Hepatocyte (in vitro differentiated cells): Measurements from ENCODE around the gene KCTD15. TPM values are rescaled to one million over a fixed set of nuclear protein-coding genes. Genes with fewer than 3 reads are reported as not detected.

Experiments
- DNase-seq: peaks from one replicate; pipeline ENCODE4 v3.0.0-alpha.2; 2016; ENCODE audit warnings: low spot score
- H2AFZ ChIP-seq: fragments of 200-600 bp; sonication (generic); 2 replicates; pipeline ENCODE4 v1.6.0; 2016; ENCODE audit warnings: antibody characterized with exemption, mild to moderate bottlenecking
- H3K27ac ChIP-seq: fragments of 200-600 bp; sonication (generic); 2 replicates; pipeline ENCODE4 v1.5.1; 2016; ENCODE audit warnings: mild to moderate bottlenecking
- H3K27me3 ChIP-seq: fragments of 200-600 bp; sonication (generic); 2 replicates; pipeline ENCODE4 v1.6.1; 2016
- H3K36me3 ChIP-seq: fragments of 200-600 bp; sonication (generic); replicated peaks from 2 replicates; pipeline ENCODE4 v1.5.1; 2016; ENCODE audit warnings: low read depth; ENCODE audit not compliant: insufficient read depth
- H3K4me1 ChIP-seq: fragments of 200-600 bp; sonication (generic); 2 replicates; pipeline ENCODE4 v1.5.1; 2016; ENCODE audit warnings: mild to moderate bottlenecking, moderate library complexity; ENCODE audit not compliant: insufficient read depth
- H3K4me2 ChIP-seq: fragments of 200-600 bp; sonication (generic); 2 replicates; pipeline ENCODE4 v1.6.0; 2016
- H3K4me3 ChIP-seq: fragments of 200-600 bp; sonication (generic); 2 replicates; pipeline ENCODE4 v1.5.1; 2016; ENCODE audit warnings: mild to moderate bottlenecking
- H3K79me2 ChIP-seq: fragments of 200-600 bp; sonication (generic); 2 replicates; pipeline ENCODE4 v1.6.0; 2017; ENCODE audit warnings: mild to moderate bottlenecking
- H3K9me2 ChIP-seq: fragments of 200-600 bp; sonication (generic); replicated peaks from 2 replicates; pipeline ENCODE4 v1.6.0; 2017; ENCODE audit warnings: mild to moderate bottlenecking; ENCODE audit not compliant: insufficient read depth
- H3K9me3 ChIP-seq: fragments of 200-600 bp; sonication (generic); 2 replicates; pipeline ENCODE4 v1.5.1; 2016; ENCODE audit warnings: low read depth, mild to moderate bottlenecking
- H4K20me1 ChIP-seq: fragments of 200-600 bp; sonication (generic); 2 replicates; pipeline ENCODE4 v1.6.0; 2016; ENCODE audit warnings: mild to moderate bottlenecking; ENCODE audit not compliant: insufficient read depth, poor library complexity, severe bottlenecking
- CTCF ChIP-seq: fragments of 200-600 bp; sonication (generic); IDR thresholded peaks from 2 replicates; pipeline ENCODE4 v1.5.1; 2016; ENCODE audit warnings: antibody characterized with exemption, mild to moderate bottlenecking; ENCODE audit not compliant: poor library complexity
- EZH2 ChIP-seq: fragments of 200-600 bp; sonication (generic); IDR thresholded peaks from 2 replicates; pipeline ENCODE4 v1.6.1; 2016; ENCODE audit warnings: antibody characterized with exemption, mild to moderate bottlenecking, borderline replicate concordance
- EZH2phosphoT487 ChIP-seq: fragments of 200-600 bp; sonication (generic); IDR thresholded peaks from one replicate; pipeline ENCODE4 v1.6.1; 2018; ENCODE audit warnings: antibody characterized with exemption, mild to moderate bottlenecking, low read depth, moderate library complexity; ENCODE audit not compliant: unreplicated experiment, severe bottlenecking
- WGBS: methylation state at CpG from one replicate; pipeline ENCODE4 v1.1.6; 2016; ENCODE audit warnings: low lambda C conversion rate; ENCODE audit errors: missing lambda C conversion rate; 5-methylcytosine and 5-hydroxymethylcytosine counted together
- polyA plus RNA-seq: library from polyadenylated mRNA; unstranded; fragments of >200 nt; fragmentation: Nextera tagmentation; extraction: Ambion mirVana; gene quantifications from 2 replicates; pipeline ENCODE4 v1.2.1, GENCODE V29; 2016
- total RNA-seq: library from RNA; depleted of rRNA; stranded (reverse); fragments of >200 nt; gene quantifications from 2 replicates; pipeline ENCODE4 v1.2.3, GENCODE V29; 2014

The KCTD15 gene
- total and polyA plus RNA-seq, 2 experiments from 2014 or later, result 10.1 to 55.8 TPM

DNA sequence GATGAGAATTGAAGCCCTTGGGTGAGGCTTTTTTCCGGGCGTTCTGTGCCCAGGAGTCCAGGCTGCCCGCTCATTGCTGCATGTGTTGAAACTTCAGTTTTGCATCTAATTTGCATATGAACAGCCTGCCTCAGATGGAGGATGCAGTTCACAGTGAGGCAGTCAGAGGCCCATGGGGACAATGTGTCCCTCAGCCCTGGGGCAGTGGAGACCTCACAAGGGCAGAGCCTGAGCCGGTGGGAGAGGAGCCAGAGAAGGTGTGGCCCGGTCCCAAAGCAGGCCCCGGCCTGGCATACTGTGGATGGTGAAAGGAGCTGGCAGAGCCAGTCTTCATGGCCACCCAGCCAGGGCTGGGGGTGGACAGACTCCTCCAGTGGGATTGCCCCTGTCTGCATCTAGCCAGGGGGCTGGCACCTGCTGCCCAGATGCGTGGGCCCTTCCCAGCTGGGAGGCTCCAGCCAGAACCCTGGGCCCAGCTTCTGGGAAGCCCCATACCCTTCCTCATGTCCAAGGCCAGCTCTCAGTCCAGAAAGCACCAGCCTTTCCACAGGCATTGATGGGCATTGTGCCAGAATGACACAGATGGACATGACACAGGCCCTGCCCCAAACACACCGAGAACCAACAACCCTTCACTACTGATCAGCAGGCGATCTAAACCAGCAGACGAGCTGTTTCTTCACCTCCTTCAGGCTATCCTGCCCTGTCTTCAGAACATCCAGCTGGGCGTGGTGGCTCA is 32.9 kb upstream of the KCTD15 start:
- no peak for TF ChIP-seq EZH2phosphoT487
- TF ChIP-seq EZH2, result no peak
- no peak for TF ChIP-seq CTCF
- Histone ChIP-seq H2AFZ (no peak overlapping the region), H3K9me2 (no peaks in the 10 kb centered on the region), H3K36me3 (no peaks in the 10 kb centered on the region), H3K4me2 (no peak overlapping the region), H4K20me1 (no peaks in the 10 kb centered on the region), H3K27me3 (peaks cover under 1% of the 10 kb centered on the region), H3K79me2 (no peaks in the 10 kb centered on the region), H3K9me3 (no peaks in the 10 kb centered on the region), H3K27ac (no peak overlapping the region), H3K4me3 (no peak overlapping the region), H3K4me1 (no peaks in the 10 kb centered on the region)
- DNase-seq, result no peak
- WGBS, result 83% methylated on average over 11 of the region's 11 CpGs

- no peak overlapping the region for H2AFZ ChIP-seq
- DNase-seq, result no peak
- TF ChIP-seq CTCF (no peak), EZH2 (no peak), EZH2phosphoT487 (no peak)
- peaks cover 6% of the 10 kb centered on the region for H3K27me3 ChIP-seq
- H3K79me2 ChIP-seq, result no peaks in the 10 kb centered on the region
- H3K4me1 ChIP-seq, result no peaks in the 10 kb centered on the region
- no peaks in the 10 kb centered on the region for H4K20me1 ChIP-seq
- 77% methylated on average over 13 of the region's 13 CpGs for WGBS
- no peak overlapping the region for H3K27ac ChIP-seq
- no peak overlapping the region for H3K4me2 ChIP-seq
- no peak overlapping the region for H3K4me3 ChIP-seq
- H3K9me2 ChIP-seq, result no peaks in the 10 kb centered on the region
- H3K36me3 ChIP-seq, result no peaks in the 10 kb centered on the region
- H3K9me3 ChIP-seq, result no peaks in the 10 kb centered on the region
Measured at GRCh38 chr19:33766623-33767022, 30.0 kb upstream of the KCTD15 start.

- Histone ChIP-seq H3K79me2 (no peaks in the 10 kb centered on the region), H3K4me3 (no peak overlapping the region), H3K4me1 (no peaks in the 10 kb centered on the region), H3K36me3 (no peaks in the 10 kb centered on the region), H4K20me1 (no peaks in the 10 kb centered on the region), H3K4me2 (no peak overlapping the region), H2AFZ (no peak overlapping the region), H3K27me3 (peaks cover 6% of the 10 kb centered on the region), H3K9me3 (no peaks in the 10 kb centered on the region), H3K9me2 (no peaks in the 10 kb centered on the region), H3K27ac (no peak overlapping the region)
- peak; percentile 80 for DNase-seq
- no peak for TF ChIP-seq EZH2
- TF ChIP-seq CTCF, result peak; percentile 39
- 47% methylated on average over 9 of the region's 9 CpGs for WGBS
Measured at GRCh38 chr19:33767898-33768413, 28.7 kb upstream of the KCTD15 start.
